ENCODE measurements around the gene NRP1.

- TF ChIP-seq E2F1 (CRISPR knock-in tag; IDR thresholded peaks at IDR 0.05) (no peak), CTCF (IDR thresholded peaks at IDR 0.05) (no peak), MLX (CRISPR knock-in tag; IDR thresholded peaks at IDR 0.05) (no peak), NFE2L1 (CRISPR knock-in tag; IDR thresholded peaks at IDR 0.05) (no peak), ZSCAN18 (CRISPR knock-in tag; IDR thresholded peaks at IDR 0.05) (no peak), MAX (CRISPR knock-in tag; IDR thresholded peaks at IDR 0.05) (no peak), NR2C2 (CRISPR knock-in tag; IDR thresholded peaks at IDR 0.05) (no peak), ZNF219 (CRISPR knock-in tag; IDR thresholded peaks at IDR 0.05; ENCODE audit: borderline replicate concordance) (no peak), JUN (CRISPR knock-in tag; IDR thresholded peaks at IDR 0.05) (no peak), USF2 (CRISPR knock-in tag; IDR thresholded peaks at IDR 0.05) (no peak)
These were observed 58.1 kb downstream of the NRP1 start for GRCh38 chr10:33276282-33276923.

All from WTC11 (cell line).